ENCODE results near the gene BMPR2.

Gene BMPR2

DNA sequence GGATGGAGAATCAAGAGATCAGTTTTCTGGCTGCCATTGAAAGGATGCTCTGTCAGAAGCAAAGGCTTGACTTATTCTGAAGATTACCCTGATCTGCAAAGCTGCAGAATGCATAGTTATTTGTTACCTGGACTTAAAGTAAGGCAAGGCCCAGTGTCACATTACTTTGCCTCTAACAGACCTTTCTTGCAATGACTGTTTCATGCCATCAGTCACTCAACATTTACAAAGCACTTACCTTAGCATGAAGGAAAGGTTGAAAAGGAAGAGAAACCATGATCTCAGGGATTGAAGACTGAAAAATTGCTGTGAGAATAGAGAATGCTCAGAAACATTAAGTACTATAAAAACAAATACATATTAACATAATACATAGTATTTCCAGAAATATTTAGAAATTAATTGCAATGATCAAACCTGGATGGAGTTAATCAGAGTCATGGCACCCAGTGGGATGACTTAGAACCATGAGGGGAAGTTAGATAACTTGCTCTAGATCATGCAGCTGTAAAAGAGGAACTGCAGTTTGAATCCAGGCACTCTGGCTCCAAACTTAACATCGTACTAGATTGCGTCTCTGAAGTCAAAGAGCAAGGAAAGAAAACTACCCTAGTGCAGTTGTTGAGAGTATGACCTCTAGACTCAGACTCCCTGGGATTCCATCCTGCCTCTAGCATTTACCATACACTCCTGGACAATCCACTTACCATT, 232.2 kb downstream of the BMPR2 start:
- DNase-seq = no peak

DNA sequence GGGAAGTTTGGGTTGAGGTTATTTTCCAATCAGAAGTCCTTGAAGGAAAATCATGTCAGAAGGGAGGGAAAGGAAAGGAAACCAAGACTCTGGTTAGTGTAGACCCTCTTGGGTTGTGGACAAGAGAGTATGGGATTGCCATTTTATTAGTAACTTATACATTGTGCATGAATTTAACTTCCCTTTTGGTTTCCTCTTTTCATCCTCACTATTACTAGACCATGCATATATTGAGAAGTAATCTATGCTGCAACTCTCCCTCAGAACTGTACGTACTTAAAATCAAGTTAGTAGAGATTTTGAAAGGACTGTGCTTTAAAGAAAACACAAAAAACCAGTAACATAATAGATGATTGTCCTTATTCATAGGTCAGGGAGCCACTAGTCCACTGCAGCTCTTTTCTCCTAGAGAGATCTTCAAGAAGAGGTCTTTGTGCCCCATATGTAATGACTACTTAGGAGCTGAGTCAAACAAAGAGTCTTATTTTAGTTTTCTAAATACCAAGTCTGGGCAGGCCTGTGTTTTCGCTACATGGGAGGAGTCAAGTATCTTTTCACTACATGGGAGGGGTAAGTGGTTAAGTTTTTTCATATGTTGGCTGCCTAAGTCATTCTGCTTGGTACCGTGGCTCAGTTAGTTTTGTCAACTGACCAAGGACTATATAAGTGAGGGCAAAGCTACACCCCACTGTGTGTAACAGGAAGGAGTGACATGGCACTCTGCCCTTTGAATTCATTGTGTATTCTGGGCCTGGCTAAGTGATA, 233.4 kb downstream of the BMPR2 start:
- DNase-seq = no peak

DNA sequence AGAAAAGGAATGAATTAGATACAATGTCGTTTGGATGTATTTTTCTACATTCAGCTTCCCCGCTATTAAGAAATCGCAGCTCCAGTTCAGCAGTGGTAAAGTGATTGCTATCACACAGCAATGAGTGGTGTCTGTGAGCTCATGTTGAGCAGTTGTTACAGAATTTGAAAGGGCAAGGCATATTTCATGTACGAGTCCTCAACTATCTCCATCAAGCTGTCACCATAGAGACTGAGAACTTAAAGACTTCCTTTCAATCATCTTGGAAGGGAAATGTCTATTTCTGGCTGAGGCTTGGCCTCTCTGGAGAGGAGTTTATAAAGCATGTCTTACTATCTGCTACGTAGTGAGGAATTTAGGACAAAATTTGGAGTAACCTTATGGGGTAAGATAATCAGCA, 234.3 kb downstream of the BMPR2 start:
- DNase-seq = no peak

DNA sequence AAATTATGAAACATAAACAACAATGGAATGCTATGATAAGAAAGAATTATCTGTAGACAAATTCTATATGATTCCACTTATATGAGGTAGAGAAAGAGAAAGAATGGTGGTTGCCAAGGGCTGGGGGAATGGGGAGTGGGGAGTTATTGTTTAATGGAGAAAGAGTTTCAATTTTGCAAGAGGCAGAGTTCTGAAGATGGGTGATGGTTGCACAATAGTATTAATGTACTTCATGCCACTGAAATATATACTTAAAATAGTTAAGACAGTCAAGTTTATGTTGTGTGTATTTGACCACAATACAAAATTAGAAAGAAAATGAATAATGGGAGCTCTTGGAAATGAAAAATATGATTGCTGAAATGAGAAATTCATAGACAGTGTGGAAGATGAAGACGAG, 236.0 kb downstream of the BMPR2 start:
- no peak for DNase-seq

DNA sequence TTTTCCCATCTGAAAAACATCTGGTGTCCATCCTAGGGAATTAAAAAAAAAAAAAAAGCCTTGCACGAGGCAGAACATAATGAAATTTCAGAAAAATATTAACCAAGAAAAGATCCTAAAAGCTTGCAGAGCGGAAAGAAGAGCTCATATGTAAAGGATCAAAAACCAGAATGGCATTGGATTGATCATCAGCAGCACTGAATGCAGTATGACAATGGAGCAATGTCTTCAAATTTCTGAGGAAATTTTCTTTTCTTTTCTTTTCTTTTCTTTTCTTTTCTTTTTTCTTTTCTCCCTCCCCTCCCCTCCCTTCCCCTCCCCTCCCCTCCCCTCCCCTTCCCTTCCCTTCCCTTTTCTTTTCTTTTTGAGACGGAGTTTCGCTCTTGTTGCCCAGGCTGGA, 237.4 kb downstream of the BMPR2 start:
- DNase-seq = no peak
